ENCODE measurements around the gene MAST4.

MAST4 gene

GRCh38 chr5:67047616-67048015, 451.4 kb downstream of the MAST4 start:
- TF ChIP-seq CTCF (IDR thresholded peaks at IDR 0.05; ENCODE audit: low read depth, low read length): no peak
- no peak overlapping the region for H3K4me3 ChIP-seq (replicated peaks in 1 of 2; ENCODE audit: low read depth in 2 of 2, low read length in 2 of 2)
- DNase-seq (ENCODE audit: low read depth in 2 of 2): no peak

- no peak for TF ChIP-seq CTCF (IDR thresholded peaks at IDR 0.05; ENCODE audit: low read depth, low read length)
- no peak for DNase-seq (ENCODE audit: low read depth in 2 of 2)
- H3K4me3 ChIP-seq (replicated peaks in 1 of 2; ENCODE audit: low read depth in 2 of 2, low read length in 2 of 2): no peak overlapping the region
Measured at GRCh38 chr5:67050125-67050524, 453.9 kb downstream of the MAST4 start.

GRCh38 chr5:67050635-67051034, 454.4 kb downstream of the MAST4 start:
- TF ChIP-seq CTCF (IDR thresholded peaks at IDR 0.05; ENCODE audit: low read depth, low read length): no peak
- no peak overlapping the region for H3K4me3 ChIP-seq (replicated peaks in 1 of 2; ENCODE audit: low read depth in 2 of 2, low read length in 2 of 2)
- DNase-seq (ENCODE audit: low read depth in 2 of 2): peak in 1 of 2 donors; percentile 16

- DNase-seq (ENCODE audit: low read depth in 2 of 2): no peak
- no peak overlapping the region for H3K4me3 ChIP-seq (replicated peaks in 1 of 2; ENCODE audit: low read depth in 2 of 2, low read length in 2 of 2)
- no peak for TF ChIP-seq CTCF (IDR thresholded peaks at IDR 0.05; ENCODE audit: low read depth, low read length)
Measured at GRCh38 chr5:67051164-67051563, 455.0 kb downstream of the MAST4 start.

GRCh38 chr5:67052034-67052433, 455.8 kb downstream of the MAST4 start:
- no peak overlapping the region for H3K4me3 ChIP-seq (replicated peaks in 1 of 2; ENCODE audit: low read depth in 2 of 2, low read length in 2 of 2)
- TF ChIP-seq CTCF (IDR thresholded peaks at IDR 0.05; ENCODE audit: low read depth, low read length): no peak
- peak in 1 of 2 donors; percentile 34 for DNase-seq (ENCODE audit: low read depth in 2 of 2)

GRCh38 chr5:67053229-67053628, 457.0 kb downstream of the MAST4 start:
- no peak for DNase-seq (ENCODE audit: low read depth in 2 of 2)
- TF ChIP-seq CTCF (IDR thresholded peaks at IDR 0.05; ENCODE audit: low read depth, low read length): no peak
- H3K4me3 ChIP-seq (replicated peaks in 1 of 2; ENCODE audit: low read depth in 2 of 2, low read length in 2 of 2): no peak overlapping the region

GRCh38 chr5:67058998-67059743, 463.0 kb downstream of the MAST4 start:
- TF ChIP-seq CTCF (IDR thresholded peaks at IDR 0.05; ENCODE audit: low read depth, low read length): peak; percentile 2
- DNase-seq (ENCODE audit: low read depth in 2 of 2): peak in 1 of 2 donors; percentile 22
- peak overlapping the region in 1 of 2 donors; percentile 8 for H3K4me3 ChIP-seq (replicated peaks in 1 of 2; ENCODE audit: low read depth in 2 of 2, low read length in 2 of 2)
